HEK293 (cell line): ENCODE results near the gene SEMA6A.

ENCODE experiments used
- CTCF ChIP-seq: fragments of 450-650 bp; formaldehyde crosslinking; IDR thresholded peaks from 2 replicates; pipeline ENCODE4 v1.5.1; 2016; ENCODE audit warnings: missing biosample characterization, missing genetic modification characterization
- PATZ1 ChIP-seq: fragments of 450-650 bp; formaldehyde crosslinking; IDR thresholded peaks from 2 replicates; pipeline ENCODE4 v1.5.1; 2016; ENCODE audit warnings: missing biosample characterization, missing genetic modification characterization
- TCF7L2 ChIP-seq: IDR thresholded peaks from 2 replicates; pipeline ENCODE4 v1.6.1; 2011; ENCODE audit warnings: low read depth, mild to moderate bottlenecking, inconsistent platforms, low read length, moderate library complexity, borderline replicate concordance
- ZNF155 ChIP-seq: fragments of 450-650 bp; formaldehyde crosslinking; IDR thresholded peaks from 2 replicates; pipeline ENCODE4 v1.5.1; 2016; ENCODE audit warnings: missing biosample characterization, missing genetic modification characterization
- ZNF362 ChIP-seq: fragments of 450-650 bp; formaldehyde crosslinking; IDR thresholded peaks from 2 replicates; pipeline ENCODE4 v1.5.1; 2016; ENCODE audit warnings: missing biosample characterization, missing genetic modification characterization
- ZNF394 ChIP-seq: fragments of 450-650 bp; formaldehyde crosslinking; IDR thresholded peaks from 2 replicates; pipeline ENCODE4 v1.5.1; 2016; ENCODE audit warnings: missing biosample characterization, missing genetic modification characterization, mild to moderate bottlenecking, moderate library complexity, borderline replicate concordance
- ZNF830 ChIP-seq: fragments of 450-650 bp; IDR thresholded peaks from 2 replicates; pipeline ENCODE4 v1.5.0; 2018; ENCODE audit warnings: missing biosample characterization, missing genetic modification characterization, low read depth, mild to moderate bottlenecking, moderate library complexity

DNA sequence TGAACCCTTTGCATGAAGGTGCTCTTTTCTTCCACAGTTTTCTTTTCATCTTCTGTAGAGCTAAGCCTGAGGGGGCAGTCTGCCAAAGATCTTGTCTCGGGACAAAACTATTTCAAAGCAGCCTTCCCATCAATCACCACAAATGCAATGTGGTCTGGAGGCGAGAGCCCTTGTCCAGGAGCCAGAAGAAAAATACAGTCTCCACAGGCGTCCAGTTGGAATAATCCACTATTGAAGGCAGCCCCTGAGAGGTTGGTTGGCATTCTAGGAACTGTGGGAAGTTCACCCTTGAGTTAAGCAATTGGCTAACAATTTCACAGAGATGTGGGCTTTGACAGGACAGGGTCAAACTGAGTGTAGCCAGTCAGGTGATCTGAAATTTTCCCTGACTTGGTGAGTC, 72.0 kb downstream of the SEMA6A start:
- TF ChIP-seq ZNF362 (tag by site-specific recombination) (no peak), ZNF155 (tag by site-specific recombination) (no peak), ZNF830 (tag by site-specific recombination) (no peak), ZNF394 (tag by site-specific recombination) (no peak), TCF7L2 (no peak), PATZ1 (tag by site-specific recombination) (no peak), CTCF (tag by site-specific recombination) (no peak)
